GM23248 (cell line): ENCODE data around the gene ATP13A3.

ENCODE experiments used
- EZH2 ChIP-seq: fragments of 200-600 bp; sonication (generic); IDR thresholded peaks from 2 replicates; pipeline ENCODE4 v1.6.1; 2018; ENCODE audit warnings: antibody characterized with exemption, mild to moderate bottlenecking; ENCODE audit not compliant: insufficient read depth, poor library complexity, severe bottlenecking
- EZH2phosphoT487 ChIP-seq: fragments of 200-600 bp; sonication (generic); IDR thresholded peaks from 2 replicates; pipeline ENCODE4 v1.6.1; 2018; ENCODE audit warnings: antibody characterized with exemption, moderate library complexity, mild to moderate bottlenecking, low read depth; ENCODE audit not compliant: insufficient read depth

GRCh38 chr3:194395212-194395611, 91.6 kb downstream of the ATP13A3 start:
- TF ChIP-seq EZH2phosphoT487 (no peak), EZH2 (no peak)
